ENCODE results near the gene LTK.

LTK gene

GRCh38 chr15:41559239-41559782 lies 45.7 kb upstream of the LTK start:
- DNase-seq (ENCODE audit: low spot score): peak; percentile 47
- in situ Hi-C loops (cut with MboI; ENCODE audit: low pct_unique_long_range_greater_than_20kb, low sequenced_read_pairs, unreplicated experiment): no loop called here
- no peak for TF ChIP-seq CTCF (IDR thresholded peaks at IDR 0.05; ENCODE audit: extremely low read depth, insufficient read depth, missing control alignments)

- in situ Hi-C loops (cut with MboI; ENCODE audit: low pct_unique_long_range_greater_than_20kb, low sequenced_read_pairs, unreplicated experiment): no loop called here
- peak; percentile 88 for DNase-seq (ENCODE audit: low spot score)
- peak; percentile 38 for TF ChIP-seq CTCF (IDR thresholded peaks at IDR 0.05; ENCODE audit: extremely low read depth, insufficient read depth, missing control alignments)
Observed at GRCh38 chr15:41558400-41559238, 45.0 kb upstream of the LTK start, which contains the start of gene TYRO3. TYRO3 (plus strand) TSS chr15:41559212; CDS start chr15:41559258, 46 bp downstream.

GRCh38 chr15:41557673-41558399 lies 44.2 kb upstream of the LTK start:
- in situ Hi-C loops (cut with MboI; ENCODE audit: low pct_unique_long_range_greater_than_20kb, low sequenced_read_pairs, unreplicated experiment): no loop called here
- peak; percentile 84 for DNase-seq (ENCODE audit: low spot score)
- peak; percentile 82 for TF ChIP-seq CTCF (IDR thresholded peaks at IDR 0.05; ENCODE audit: extremely low read depth, insufficient read depth, missing control alignments)

- in situ Hi-C loops (cut with MboI; ENCODE audit: low pct_unique_long_range_greater_than_20kb, low sequenced_read_pairs, unreplicated experiment): no loop called here
- TF ChIP-seq CTCF (IDR thresholded peaks at IDR 0.05; ENCODE audit: extremely low read depth, insufficient read depth, missing control alignments): no peak
- no peak for DNase-seq (ENCODE audit: low spot score)
Observed at GRCh38 chr15:41556677-41557076, 43.0 kb upstream of the LTK start.

GRCh38 chr15:41554915-41555314 lies 41.3 kb upstream of the LTK start:
- no peak for TF ChIP-seq CTCF (IDR thresholded peaks at IDR 0.05; ENCODE audit: extremely low read depth, insufficient read depth, missing control alignments)
- in situ Hi-C loops (cut with MboI; ENCODE audit: low pct_unique_long_range_greater_than_20kb, low sequenced_read_pairs, unreplicated experiment): no loop called here
- DNase-seq (ENCODE audit: low spot score): no peak

GRCh38 chr15:41554343-41554742 lies 40.7 kb upstream of the LTK start:
- in situ Hi-C loops (cut with MboI; ENCODE audit: low pct_unique_long_range_greater_than_20kb, low sequenced_read_pairs, unreplicated experiment): no loop called here
- TF ChIP-seq CTCF (IDR thresholded peaks at IDR 0.05; ENCODE audit: extremely low read depth, insufficient read depth, missing control alignments): no peak
- no peak for DNase-seq (ENCODE audit: low spot score)
